GM19240 (cell line): ENCODE data around the gene CHST1.

Experiments used
- DNase-seq: peaks from one replicate; pipeline ENCODE4 v3.0.0; 2011; ENCODE audit warnings: low spot score; ENCODE audit not compliant: insufficient read length

The CHST1 gene

DNA sequence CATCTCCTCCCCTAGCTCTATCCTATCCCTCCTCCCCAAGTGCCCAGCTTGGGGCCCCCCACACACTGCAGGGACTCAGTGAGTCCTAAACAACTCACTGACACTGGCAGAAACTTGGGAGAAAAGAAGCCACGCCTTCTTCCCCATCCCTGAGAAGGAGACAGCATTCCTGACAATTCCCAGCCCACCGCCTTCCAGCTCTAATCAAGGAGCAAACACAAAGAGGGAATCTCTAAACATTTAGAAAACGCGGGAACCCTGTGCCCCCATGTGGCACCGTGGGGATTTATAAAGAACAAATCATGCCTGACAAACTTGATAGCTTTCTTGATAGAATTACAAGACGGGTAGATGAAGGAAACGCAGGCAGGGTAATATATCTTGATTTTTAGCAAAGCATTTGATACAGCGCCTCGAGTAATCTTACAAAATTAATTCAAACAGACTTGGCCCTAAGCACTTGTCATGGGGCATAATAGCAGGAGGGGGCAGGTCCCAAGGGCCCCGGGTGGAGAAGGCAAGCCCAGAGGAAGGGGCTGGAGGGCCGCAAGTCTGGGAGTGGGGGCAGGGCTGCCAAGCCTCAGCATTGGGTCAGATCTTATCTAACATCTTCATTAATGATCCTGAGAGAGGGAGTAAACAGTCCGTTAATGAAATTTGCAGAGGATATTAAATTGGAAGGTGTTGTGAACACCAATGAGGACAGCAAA, 4.5 kb downstream of the CHST1 start:
- no peak for DNase-seq

DNA sequence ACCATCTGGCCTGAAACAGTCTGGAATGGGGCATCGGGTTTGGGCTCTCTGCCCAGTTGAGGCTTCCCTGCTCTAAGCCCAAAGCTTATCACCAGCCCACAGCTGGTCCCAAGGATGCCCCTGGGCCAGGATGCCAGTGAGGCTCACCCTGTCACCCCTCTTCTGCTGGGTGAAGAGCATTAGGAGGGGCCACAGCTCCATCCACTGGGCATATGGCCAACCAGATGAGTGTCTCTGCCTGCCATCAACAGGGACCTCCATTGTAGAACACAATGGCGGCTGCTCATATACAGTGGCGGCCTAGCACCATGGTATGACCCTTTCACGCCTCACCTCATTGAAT, 5.6 kb downstream of the CHST1 start:
- no peak for DNase-seq

DNA sequence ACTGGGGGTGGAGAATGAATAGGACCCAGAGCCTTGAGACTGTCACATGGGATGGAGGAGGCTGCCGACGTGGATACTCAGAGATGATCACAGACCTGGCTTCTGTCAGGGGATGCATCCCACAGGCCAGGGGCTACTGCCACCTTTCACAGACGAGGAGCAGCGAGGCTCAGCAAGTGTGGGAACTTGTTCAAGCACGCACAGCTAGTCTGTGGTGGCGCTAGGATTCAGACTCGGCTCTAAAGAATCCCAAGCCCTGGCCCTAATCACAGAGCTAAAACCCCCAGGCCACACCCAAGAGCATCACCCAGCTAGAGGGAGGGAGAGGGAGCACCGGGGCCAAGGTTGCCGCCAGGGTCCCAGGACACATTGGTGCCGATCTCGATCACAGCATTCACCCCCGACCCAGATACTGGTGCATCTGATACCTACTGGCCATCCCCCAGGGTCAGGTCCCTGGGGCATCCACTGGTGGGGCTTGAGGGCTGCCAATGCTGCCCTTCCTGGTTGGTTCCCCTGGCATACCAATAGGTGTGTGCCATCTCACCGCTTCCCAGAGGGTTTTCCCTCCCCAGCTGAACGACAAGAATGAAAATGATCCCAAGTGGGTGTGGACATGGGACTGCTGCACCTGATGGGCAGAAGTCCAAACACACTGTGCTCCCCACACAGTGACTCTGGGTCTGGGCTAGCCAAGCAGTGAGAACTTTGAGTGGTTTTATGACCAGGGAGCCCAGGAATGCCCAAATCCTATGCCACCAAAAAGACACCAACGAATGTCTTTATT, 6.2 kb downstream of the CHST1 start:
- DNase-seq = no peak

DNA sequence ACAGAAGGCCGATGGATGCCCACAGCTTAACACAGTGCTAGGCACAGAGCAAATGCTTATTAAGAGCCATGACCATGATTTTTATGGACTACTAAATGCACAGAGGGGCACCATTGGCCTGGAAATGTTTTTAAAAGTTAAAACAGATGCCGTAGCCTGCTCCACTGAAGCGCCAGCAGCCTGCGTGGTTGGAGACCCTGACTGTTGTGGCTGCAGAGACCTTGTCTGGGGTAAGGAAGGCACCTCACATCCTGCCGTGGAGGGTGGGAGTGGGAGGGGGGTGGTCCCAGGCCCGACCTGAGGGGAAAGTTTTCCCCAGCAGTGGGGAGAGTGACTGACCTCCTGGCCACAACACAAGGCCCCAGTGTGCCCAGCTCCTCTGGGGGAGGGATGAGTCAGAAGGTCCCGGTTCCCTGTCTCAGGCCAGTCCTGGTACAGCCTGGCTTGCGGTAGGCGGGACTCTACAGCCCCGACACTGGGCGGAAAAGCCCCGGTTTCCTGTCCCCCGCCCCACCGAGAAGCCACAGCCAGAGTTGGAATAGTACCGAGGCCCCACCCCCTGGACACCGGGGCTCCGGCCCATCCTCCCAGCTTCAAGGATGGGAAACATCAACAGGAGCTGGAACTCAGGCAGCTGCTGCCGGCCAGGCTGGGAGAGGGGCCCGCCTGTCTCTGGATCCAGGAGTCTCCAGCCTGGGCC, 7.0 kb downstream of the CHST1 start:
- no peak for DNase-seq

DNA sequence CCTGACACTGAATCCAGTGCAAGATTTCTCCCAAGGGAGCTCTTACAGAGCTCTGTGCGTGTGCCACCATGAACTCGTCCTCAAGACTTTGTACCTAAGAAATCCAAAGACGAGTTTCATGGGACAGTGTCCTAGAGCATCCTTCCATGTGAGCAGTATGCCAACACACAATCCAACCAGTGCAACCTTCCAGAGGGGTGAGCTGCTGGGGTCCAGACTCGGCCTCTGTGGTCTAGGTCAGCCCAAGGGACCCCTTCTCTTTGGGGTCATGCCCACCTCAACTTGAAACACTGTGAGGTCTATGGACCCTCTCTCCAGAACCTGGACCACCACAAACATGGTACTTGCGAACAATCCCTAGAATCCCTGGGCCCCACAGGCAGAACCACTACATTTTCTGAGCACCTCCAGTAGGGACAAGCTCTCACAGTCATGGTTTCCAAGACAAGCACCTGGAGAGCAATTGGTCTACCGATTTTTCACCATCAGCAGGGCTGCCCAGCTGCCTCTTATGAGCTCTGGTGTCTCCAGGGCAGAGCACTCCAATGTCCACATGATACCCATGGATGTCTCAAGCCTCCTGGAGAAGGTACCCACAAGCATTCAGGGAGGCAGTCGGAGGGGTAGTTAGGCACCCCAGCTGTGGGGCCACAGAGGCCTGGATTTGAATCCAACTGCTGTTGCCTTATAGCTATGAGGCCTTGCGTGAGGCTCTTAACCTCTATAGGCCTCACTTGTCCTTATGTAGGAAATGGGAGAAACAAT, 7.7 kb downstream of the CHST1 start:
- DNase-seq = no peak

DNA sequence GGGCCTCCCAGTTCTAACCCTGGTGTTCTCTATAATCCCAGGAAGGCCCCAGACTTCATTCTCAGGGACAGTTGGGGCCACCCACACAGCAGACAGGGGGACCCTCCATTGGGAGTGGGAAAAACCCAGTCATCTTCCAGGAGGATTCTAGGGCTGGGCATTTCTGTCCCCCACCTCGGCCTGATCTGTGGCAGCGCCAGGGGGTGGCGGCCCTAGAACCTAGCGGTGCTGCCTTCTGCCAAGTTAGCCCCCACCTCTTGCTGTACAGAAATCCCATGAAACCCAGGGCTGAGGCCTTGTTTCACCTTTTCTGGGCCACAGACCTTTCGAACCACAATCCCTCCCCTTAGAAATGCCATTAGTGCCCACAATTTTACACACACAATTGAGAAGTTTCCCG, 9.6 kb downstream of the CHST1 start:
- no peak for DNase-seq

DNA sequence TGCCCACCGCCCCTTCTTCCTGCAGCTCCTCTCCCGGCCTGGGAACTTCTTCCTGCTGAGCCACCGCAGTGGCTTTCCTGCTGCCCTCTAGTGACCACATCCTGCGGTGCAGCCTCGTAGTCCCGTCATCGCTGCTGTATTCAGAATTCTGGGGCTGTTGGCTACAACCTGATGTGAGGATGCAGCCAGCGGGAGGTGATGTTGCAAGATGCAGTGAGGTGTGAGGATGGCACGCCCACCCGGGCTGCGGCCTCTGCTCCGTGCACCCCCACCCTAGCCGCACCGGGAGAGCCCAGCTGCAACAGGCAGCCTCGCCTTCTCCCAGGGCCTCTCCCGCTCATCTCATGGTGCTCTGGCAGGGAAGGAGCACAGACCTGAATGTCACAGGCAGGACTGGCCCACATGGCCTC, 10.1 kb downstream of the CHST1 start:
- DNase-seq = peak; percentile 60

DNA sequence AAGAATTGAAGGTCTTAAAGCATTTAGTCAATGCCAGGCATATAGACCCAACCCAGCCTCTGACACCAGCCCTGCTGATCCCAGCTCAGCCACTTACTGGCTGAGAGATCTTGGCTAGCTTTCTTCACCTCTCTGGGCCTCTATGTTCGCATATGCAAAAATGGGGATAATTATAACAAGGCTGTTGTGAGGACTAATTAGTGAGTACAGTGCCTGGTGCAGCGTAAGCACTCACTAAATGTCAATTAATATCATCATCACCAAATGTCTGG, 10.5 kb downstream of the CHST1 start:
- no peak for DNase-seq

DNA sequence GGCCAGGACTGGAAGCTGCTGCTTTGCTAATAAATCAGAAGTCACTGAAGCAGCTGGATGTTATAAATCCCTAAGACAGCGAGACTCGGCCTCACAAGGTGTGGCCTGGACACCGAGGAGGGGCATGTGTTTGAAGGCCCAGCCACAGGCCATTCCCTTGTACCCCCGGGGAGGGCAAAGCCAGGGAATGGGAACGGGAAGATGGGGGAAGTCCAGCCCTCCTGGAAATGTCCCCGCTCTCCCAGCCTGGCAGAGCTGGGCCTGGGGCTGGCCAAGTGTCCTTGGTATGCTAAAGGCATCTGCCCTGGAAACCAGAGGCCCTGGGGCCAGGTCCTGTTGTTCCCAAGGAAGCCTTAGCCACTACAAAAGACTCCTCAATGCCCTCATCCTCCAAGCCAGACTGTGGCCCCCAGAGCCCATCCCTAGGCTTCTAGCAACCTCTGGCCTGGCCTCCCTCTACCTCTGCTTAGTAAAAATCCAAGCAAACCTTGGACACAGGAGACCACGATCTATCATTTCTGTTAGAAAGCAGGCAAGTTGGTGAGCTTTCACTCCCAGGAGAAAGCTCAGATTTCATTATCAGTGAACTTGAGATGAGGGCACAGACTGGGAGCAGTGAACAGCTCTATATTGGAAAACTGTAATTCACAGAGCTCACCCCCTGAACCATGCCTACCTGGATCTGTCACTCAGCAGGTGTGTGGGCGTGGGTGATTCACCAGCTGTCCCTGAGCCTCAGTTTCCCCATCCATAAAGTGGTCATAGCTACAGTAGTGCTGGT, 11.0 kb downstream of the CHST1 start:
- no peak for DNase-seq

DNA sequence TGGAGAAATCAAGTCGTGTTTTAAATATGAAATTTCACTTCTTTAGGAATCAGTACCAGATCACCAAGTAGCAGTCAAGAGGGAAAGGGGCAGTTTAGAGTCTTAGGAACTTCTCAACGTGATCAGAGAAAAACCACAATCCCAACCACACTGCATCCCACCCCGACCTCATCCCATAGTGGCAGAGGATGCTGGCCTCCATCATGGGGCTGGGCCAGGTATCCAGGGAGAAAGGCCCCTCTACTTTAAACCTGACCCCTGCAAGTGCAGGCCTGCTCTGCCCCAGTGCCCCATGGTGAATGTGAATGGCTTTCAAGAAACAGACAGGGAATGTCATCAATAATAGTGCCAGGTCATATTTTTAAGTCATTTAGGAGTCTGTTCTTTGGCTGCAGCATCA, 12.1 kb downstream of the CHST1 start:
- DNase-seq = no peak

DNA sequence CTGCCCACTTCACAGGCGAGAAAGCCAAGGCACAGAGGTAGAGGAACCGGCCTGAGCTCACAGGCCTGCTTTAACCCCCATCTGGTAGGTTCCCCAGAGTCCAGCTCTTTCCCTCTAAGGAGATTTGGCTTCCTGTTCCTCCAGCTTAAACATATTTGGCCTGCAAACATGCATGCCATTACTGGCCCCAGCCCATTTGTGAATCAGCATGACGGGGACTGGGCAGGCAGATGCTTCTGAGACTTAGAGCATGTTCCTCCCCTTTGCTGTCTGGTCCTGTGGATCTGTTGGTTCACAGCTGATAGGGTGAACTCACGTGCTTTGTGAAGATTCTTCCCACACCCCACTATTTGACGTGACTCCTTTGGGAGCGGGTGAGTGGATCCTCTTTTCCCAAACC, 12.6 kb downstream of the CHST1 start:
- DNase-seq = no peak

DNA sequence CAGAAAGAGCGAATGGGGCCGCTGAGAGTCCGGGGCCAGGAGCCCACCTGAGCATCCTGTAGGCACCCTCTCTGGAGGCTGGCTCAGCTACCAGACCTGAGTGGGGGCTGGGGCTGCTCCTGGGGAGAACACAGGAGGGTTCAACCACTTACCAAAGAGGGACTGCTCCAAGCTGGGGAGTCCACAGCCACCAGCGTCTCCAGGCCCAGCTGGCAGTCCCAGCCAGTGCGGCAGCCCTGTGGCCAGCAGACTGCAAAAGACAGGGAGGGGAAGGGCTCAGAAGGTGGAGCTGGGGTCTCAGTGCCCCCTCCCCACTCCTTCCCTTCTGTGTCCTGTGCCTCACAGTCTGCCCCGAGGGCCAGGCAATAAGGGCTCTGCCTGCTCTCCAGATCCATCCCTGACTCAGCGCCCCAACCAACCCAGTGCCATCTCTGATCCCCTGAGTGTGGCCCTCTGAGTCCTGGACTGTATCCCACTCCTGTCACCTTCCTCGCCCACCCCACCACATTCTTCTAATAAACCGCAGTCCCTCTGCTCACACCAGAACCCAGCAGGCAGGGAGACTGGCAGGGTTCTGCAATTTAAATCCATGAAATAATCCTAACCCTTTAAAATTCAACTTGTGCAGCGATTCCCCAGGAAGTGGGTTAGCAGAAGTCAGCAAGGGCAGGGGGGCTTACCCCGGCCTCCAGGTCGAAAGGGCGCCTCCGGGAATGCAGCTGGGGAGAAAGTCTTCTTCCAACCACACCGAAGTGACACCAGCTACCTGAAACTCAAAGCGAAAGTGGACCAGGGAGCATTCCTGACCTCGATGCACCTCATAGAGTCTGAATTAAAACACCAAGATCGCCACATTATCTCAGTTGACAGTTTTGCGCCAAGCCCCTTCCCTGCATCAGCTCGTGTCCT, 13.3 kb downstream of the CHST1 start:
- DNase-seq = no peak

DNA sequence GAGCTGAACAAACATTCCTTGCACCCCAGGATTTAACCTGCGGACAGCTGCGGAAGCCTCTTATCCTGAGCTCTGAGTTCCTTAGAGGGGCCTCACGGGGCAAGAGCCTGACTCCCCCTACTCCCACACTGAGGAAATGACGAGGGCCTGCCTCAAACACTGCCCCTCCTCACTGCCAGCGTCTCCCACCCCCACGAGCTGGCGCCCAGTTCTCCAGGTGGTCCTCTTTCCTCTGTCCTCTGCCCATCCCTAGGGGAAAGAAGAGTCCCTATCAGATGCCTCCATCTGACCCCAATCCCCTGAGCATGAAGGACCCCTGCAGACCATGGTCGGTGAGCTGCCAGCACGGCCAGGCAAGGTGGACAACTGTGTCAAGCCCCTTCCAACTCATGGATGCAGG, 14.3 kb downstream of the CHST1 start:
- DNase-seq = no peak

DNA sequence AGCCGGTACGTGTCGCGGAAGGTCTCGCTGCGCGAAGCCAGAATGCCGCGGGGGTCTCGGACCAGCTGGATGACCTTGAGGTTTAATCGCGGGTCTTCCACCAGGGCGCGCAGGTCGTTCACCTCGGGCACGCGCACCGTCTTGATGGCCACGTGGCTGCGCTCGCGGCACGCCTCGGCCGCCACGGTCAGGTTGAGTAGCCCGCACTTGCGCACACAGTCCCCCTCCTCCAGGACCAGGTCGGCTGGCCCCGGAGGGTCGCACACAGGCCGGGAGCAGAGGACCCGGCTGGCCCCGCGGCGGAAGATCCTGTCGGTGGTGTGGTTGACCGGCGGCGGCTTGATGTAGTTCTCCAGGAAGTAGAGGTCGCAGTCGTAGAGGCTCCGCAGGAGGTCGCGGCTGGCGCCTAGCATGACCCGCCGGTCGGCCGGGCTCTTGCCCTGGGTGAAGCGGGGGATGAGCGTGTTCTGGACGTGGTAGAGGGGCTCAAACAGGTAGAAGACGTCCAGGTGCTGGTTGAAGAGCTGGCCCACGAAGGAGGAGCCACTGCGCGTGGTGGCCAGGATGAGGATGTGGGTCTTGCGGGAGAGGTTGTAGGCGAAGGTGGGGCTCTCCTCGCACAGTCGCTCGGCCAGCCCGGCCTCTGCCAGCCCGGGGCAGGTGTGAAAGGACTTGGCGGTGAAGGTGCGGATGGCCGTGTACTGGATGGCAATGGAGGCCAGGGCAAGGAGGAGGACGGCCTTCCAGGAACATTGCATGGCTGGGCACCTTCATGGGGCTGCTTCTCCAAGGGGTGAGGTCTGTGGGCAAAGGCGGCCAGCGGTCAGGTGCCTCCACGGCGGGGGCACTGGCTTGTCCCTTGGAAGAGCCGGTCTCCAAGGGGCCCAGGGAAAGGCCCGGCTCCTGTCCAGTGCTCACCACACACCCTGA, 15.0 kb downstream of the CHST1 start:
- DNase-seq = no peak

DNA sequence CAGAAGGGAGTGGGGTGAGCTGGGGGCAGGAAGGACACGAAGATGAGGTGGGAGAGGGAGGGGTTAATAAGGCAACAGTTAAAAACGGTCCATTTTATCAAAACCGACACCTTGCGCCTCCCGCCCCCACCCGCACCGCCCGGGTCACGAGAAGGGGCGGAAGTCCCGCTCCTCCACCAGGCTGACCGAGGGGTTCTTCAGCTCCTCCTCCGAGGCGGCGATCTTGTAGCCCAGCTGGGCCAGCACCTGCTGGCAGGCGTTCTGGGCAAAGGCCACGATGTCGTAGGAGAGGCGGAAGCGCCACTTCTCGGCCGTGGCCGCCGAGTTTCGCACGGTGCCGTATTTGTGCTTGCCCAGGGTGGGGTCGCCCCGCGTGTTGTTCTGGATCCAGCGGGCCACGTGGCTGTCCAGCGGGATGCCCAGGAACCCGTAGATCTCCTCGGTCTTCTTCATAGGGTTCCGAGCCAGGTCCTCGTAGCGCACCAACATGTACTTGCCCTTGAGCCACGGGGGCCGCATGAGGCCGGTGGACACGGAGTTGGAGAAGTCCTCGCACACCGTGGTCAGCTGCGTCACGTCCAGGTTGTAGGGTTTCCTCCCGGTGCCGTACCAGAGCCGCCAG, 15.8 kb downstream of the CHST1 start:
- no peak for DNase-seq

DNA sequence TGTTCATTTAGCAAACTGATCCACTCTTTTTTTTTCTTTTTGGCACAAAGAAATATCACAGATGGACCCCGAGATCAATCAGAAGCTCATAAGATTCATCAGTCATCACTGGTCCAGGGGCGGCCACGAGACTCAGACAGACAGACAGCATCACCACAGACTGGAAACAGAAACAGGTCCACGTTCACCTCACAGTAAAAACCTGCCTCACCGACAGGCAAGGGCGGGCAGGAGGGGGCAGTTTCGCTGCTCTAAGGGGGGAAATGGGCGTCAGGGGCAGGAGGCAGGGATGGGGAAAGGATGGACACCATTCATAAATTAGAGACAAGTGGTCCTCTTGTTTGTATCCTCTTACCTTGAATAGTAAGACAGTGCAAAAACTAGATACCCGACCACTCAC, 16.5 kb downstream of the CHST1 start:
- no peak for DNase-seq

DNA sequence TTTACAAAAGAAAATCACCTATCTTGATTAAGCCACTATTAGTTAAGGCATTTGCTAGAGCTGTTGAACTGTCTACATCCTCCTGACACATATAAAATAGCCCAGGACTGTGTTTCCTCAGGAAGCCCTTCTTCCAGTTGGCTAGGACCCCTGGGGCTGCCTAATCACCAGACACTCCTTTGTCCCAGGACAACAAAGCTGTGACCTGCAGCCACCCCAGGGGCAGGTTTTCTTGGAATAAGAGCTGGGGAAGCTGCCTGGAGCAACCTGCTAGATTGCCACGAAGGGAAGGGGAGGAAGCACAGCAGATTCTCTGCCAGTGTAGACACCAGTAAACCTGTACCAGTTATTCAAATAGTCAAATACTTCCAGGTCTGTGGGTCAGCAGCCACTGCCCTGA, 17.6 kb downstream of the CHST1 start:
- DNase-seq = no peak

DNA sequence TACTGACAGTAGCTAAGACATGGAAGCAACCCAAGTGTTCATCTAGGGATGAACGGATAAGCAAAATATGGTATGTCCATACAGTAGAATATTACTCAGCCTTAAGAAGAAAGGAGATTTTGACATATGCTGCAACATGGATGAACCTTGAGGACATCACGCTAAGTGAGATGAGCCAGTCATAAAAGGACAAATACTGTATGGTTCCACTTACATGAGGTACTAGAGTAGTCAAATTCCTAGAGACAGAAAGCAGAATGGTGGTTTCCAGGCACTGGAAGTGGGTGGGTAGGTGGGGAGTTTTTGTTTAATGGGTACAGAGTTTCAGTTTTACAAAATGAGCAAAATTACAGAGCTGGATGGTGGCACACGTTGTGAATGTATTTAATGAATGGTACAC, 18.1 kb downstream of the CHST1 start:
- DNase-seq = no peak
